H9 (cell line): ENCODE measurements around the gene TRIM22. TPM values are rescaled to one million over a fixed set of nuclear protein-coding genes. Genes with fewer than 3 reads are reported as not detected.

Experiments used
- DNase-seq: peaks from one replicate; pipeline ENCODE4 v3.0.0-alpha.2; 2017
- H2AFZ ChIP-seq: one replicate; pipeline ENCODE4 v1.6.1; 2013; ENCODE audit warnings: mild to moderate bottlenecking, low read length, control low read depth, moderate library complexity
- H2AK5ac ChIP-seq: 2 replicates; pipeline ENCODE4 v1.6.1; 2013; ENCODE audit warnings: low read length, control low read depth, mixed read lengths; ENCODE audit not compliant: insufficient read length
- H2BK120ac ChIP-seq: one replicate; pipeline ENCODE4 v1.6.1; 2013; ENCODE audit warnings: low read depth, mild to moderate bottlenecking, low read length, control low read depth, inconsistent platforms; ENCODE audit not compliant: poor library complexity, severe bottlenecking
- H2BK12ac ChIP-seq: 2 replicates; pipeline ENCODE4 v1.6.1; 2013; ENCODE audit warnings: low read length, control low read depth, mixed read lengths, low read depth; ENCODE audit not compliant: insufficient read length
- H2BK15ac ChIP-seq: 2 replicates; pipeline ENCODE4 v1.6.1; 2013; ENCODE audit warnings: low read depth, low read length, control low read depth
- H2BK20ac ChIP-seq: one replicate; pipeline ENCODE4 v1.6.1; 2013; ENCODE audit warnings: low read depth, mild to moderate bottlenecking, low read length, control low read depth, inconsistent platforms; ENCODE audit not compliant: poor library complexity, severe bottlenecking
- H2BK5ac ChIP-seq: 2 replicates; pipeline ENCODE4 v1.6.1; 2013; ENCODE audit warnings: low read length, control low read depth, mixed read lengths; ENCODE audit not compliant: insufficient read length
- H3K14ac ChIP-seq: 2 replicates; pipeline ENCODE4 v1.6.1; 2013; ENCODE audit warnings: low read length, control low read depth; ENCODE audit not compliant: insufficient read depth
- H3K18ac ChIP-seq: 2 replicates; pipeline ENCODE4 v1.6.1; 2013; ENCODE audit warnings: low read depth, mild to moderate bottlenecking, mixed read lengths, low read length, control low read depth; ENCODE audit not compliant: insufficient read length
- H3K23ac ChIP-seq: 2 replicates; pipeline ENCODE4 v1.6.1; 2013; ENCODE audit warnings: low read length, control low read depth, mixed read lengths, low read depth; ENCODE audit not compliant: insufficient read length
- H3K23me2 ChIP-seq: 2 replicates; pipeline ENCODE4 v1.6.1; 2013; ENCODE audit warnings: low read depth, mild to moderate bottlenecking, mixed read lengths, low read length, control low read depth; ENCODE audit not compliant: insufficient read length, poor library complexity, severe bottlenecking
- H3K27ac ChIP-seq: 2 replicates; pipeline ENCODE4 v1.5.1; 2013; ENCODE audit warnings: low read length, control low read depth, mixed read lengths, low read depth; ENCODE audit not compliant: insufficient read length
- H3K27me3 ChIP-seq: 2 replicates; pipeline ENCODE4 v1.6.1; 2013; ENCODE audit warnings: low read length, control low read depth, inconsistent platforms; ENCODE audit not compliant: insufficient read depth
- H3K4ac ChIP-seq: 2 replicates; pipeline ENCODE4 v1.6.1; 2013; ENCODE audit warnings: low read depth, mild to moderate bottlenecking, control low read depth, inconsistent platforms, low read length, moderate library complexity
- H3K4me1 ChIP-seq: 2 replicates; pipeline ENCODE4 v1.6.1; 2013; ENCODE audit warnings: low read length, control low read depth, inconsistent platforms; ENCODE audit not compliant: insufficient read depth
- H3K4me2 ChIP-seq: 2 replicates; pipeline ENCODE4 v1.6.1; 2013; ENCODE audit warnings: low read length, control low read depth, mixed read lengths; ENCODE audit not compliant: insufficient read length, insufficient read depth
- H3K56ac ChIP-seq: 2 replicates; pipeline ENCODE4 v1.6.1; 2013; ENCODE audit warnings: low read depth, mild to moderate bottlenecking, mixed read lengths, low read length, control low read depth; ENCODE audit not compliant: insufficient read length
- H3K79me1 ChIP-seq: 2 replicates; pipeline ENCODE4 v1.6.1; 2013; ENCODE audit warnings: low read depth, mild to moderate bottlenecking, moderate library complexity, low read length, control low read depth, inconsistent platforms; ENCODE audit not compliant: insufficient read depth, poor library complexity, severe bottlenecking
- H3K79me2 ChIP-seq: 2 replicates; pipeline ENCODE4 v1.6.1; 2013; ENCODE audit warnings: low read length, control low read depth, inconsistent platforms; ENCODE audit not compliant: insufficient read depth
- H3K9ac ChIP-seq: 2 replicates; pipeline ENCODE4 v1.6.1; 2013; ENCODE audit warnings: low read length, control low read depth, mixed read lengths; ENCODE audit not compliant: insufficient read length; ENCODE audit errors: extremely low read depth
- H3K9me3 ChIP-seq: one replicate; pipeline ENCODE4 v1.6.1; 2013; ENCODE audit warnings: low read depth, low read length, inconsistent platforms; ENCODE audit not compliant: control insufficient read depth
- H3T11ph ChIP-seq: one replicate; pipeline ENCODE4 v1.6.1; 2013; ENCODE audit warnings: mild to moderate bottlenecking, low read length, control low read depth, inconsistent platforms
- H4K20me1 ChIP-seq: one replicate; pipeline ENCODE4 v1.6.1; 2013; ENCODE audit not compliant: control insufficient read depth, insufficient read length, insufficient read depth
- H4K5ac ChIP-seq: 2 replicates; pipeline ENCODE4 v1.6.1; 2013; ENCODE audit warnings: low read depth, mild to moderate bottlenecking, mixed read lengths, low read length, control low read depth; ENCODE audit not compliant: insufficient read length
- H4K8ac ChIP-seq: replicated peaks from 2 replicates; pipeline ENCODE4 v1.6.1; 2013; ENCODE audit warnings: low read length, control low read depth, mixed read lengths, low read depth; ENCODE audit not compliant: insufficient read length
- H4K91ac ChIP-seq: 2 replicates; pipeline ENCODE4 v1.6.1; 2013; ENCODE audit warnings: low read depth, mild to moderate bottlenecking, moderate library complexity, mixed read lengths, low read length, control low read depth; ENCODE audit not compliant: insufficient read length
- H3K27ac Mint-ChIP-seq, 3 experiments: 2 replicates in 2 of 3; 3 replicates in 1 of 3; pipeline ENCODE4 v1.8.0; 2020 to 2021; ENCODE audit warnings: mixed read lengths in 3 of 3, mild to moderate bottlenecking in 1 of 3, moderate library complexity in 1 of 3
- H3K27me3 Mint-ChIP-seq: 2 replicates; pipeline ENCODE4 v1.8.0; 2021; ENCODE audit warnings: low read depth, mild to moderate bottlenecking, moderate library complexity, mixed read lengths
- H3K36me3 Mint-ChIP-seq, 3 experiments: 2 replicates in 2 of 3; 3 replicates in 1 of 3; pipeline ENCODE4 v1.8.0; 2020 to 2021; ENCODE audit warnings: low read depth in 3 of 3, mixed read lengths in 3 of 3; ENCODE audit not compliant: insufficient read depth in 1 of 3
- H3K4me1 Mint-ChIP-seq, 2 experiments: 2 replicates each; pipeline ENCODE4 v1.8.0; 2020; ENCODE audit warnings: mixed read lengths in 2 of 2
- H3K4me3 Mint-ChIP-seq, 2 experiments: 2 replicates in 1 of 2; 3 replicates in 1 of 2; pipeline ENCODE4 v1.8.0; 2020 to 2021; ENCODE audit warnings: mild to moderate bottlenecking in 2 of 2, mixed read lengths in 2 of 2, moderate library complexity in 1 of 2
- H3K9me3 Mint-ChIP-seq, 2 experiments: 2 replicates in 1 of 2; 3 replicates in 1 of 2; pipeline ENCODE4 v1.8.0; 2020; ENCODE audit warnings: mild to moderate bottlenecking in 2 of 2, mixed read lengths in 2 of 2, moderate library complexity in 1 of 2
- WGBS: extraction: QIAGEN DNeasy Blood & Tissue Kit; methylation state at CpG from one replicate; pipeline ENCODE4 v1.1.7; 2013; ENCODE audit warnings: missing lambda C conversion rate, low lambda C conversion rate, mixed read lengths; ENCODE audit not compliant: insufficient read length; ENCODE audit errors: extremely low coverage; 5-methylcytosine and 5-hydroxymethylcytosine counted together
- total RNA-seq: library from RNA; stranded (reverse); gene quantifications from 2 replicates; pipeline ENCODE4 v1.2.1, GENCODE V29; 2021
- TF ChIP-seq, protein P1 (sequence below): fragments of 200-600 bp; sonication (generic); conservative IDR thresholded peaks from 3 replicates; pipeline ENCODE4 v1.8.0; 2021; ENCODE audit warnings: antibody characterized with exemption, mild to moderate bottlenecking

The TRIM22 gene
- total RNA-seq, 1 experiment from 2014 or later = 78.6 TPM

DNA sequence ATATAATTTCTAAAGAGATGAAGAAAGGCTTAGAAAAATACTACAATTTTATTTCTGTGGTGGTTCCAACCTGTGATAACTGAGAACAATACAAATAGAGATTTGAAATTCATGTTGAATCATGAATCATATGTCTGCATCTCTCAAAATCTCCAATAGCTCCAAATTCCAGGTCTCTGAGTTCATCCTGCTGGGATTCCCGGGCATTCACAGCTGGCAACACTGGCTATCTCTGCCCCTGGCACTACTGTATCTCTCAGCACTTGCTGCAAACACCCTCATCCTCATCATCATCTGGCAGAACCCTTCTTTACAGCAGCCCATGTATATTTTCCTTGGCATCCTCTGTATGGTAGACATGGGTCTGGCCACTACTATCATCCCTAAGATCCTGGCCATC is 46.8 kb downstream of the TRIM22 start, which contains the start of gene OR56B1:
TSS of gene OR56B1 (plus strand) at position 53 of the 400 bp plus-strand sequence. CDS start at position 122, 69 bp downstream.
- WGBS = no CpG with 5 or more reads among the region's 1 CpG
- Mint-ChIP-seq H3K9me3 (no peaks in the 10 kb centered on the region), H3K4me3 (no peak within 1 kb of the TSS), H3K27ac (no peak within 1 kb of the TSS; a peak in 1 of 7 replicates), H3K4me1 (0 out of 4 replicates have a peak, but pooled peaks cover 0 to 2% of the 10 kb centered on the region in 2 experiments), H3K27me3 (no peaks in the 10 kb centered on the region), H3K36me3 (no peaks in the 10 kb centered on the region)
- H3K79me2 ChIP-seq = no peaks in the 10 kb centered on the region
- no peak within 1 kb of the TSS for H2AFZ ChIP-seq
- H3K18ac ChIP-seq = no peak within 1 kb of the TSS
- H3K14ac ChIP-seq = no peak within 1 kb of the TSS
- H3K27me3 ChIP-seq = no peaks in the 10 kb centered on the region
- no peak within 1 kb of the TSS for H3K4ac ChIP-seq
- H3K4me1 ChIP-seq = no peaks in the 10 kb centered on the region
- no peak within 1 kb of the TSS for H4K8ac ChIP-seq
- H3K23me2 ChIP-seq = no peaks in the 10 kb centered on the region
- no peak within 1 kb of the TSS for H3T11ph ChIP-seq
- H3K56ac ChIP-seq = no peak within 1 kb of the TSS
- H2BK12ac ChIP-seq = no peak within 1 kb of the TSS
- TF ChIP-seq, protein P1, sequence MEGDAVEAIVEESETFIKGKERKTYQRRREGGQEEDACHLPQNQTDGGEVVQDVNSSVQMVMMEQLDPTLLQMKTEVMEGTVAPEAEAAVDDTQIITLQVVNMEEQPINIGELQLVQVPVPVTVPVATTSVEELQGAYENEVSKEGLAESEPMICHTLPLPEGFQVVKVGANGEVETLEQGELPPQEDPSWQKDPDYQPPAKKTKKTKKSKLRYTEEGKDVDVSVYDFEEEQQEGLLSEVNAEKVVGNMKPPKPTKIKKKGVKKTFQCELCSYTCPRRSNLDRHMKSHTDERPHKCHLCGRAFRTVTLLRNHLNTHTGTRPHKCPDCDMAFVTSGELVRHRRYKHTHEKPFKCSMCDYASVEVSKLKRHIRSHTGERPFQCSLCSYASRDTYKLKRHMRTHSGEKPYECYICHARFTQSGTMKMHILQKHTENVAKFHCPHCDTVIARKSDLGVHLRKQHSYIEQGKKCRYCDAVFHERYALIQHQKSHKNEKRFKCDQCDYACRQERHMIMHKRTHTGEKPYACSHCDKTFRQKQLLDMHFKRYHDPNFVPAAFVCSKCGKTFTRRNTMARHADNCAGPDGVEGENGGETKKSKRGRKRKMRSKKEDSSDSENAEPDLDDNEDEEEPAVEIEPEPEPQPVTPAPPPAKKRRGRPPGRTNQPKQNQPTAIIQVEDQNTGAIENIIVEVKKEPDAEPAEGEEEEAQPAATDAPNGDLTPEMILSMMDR = no peak
- H3K4me2 ChIP-seq = no peak within 1 kb of the TSS
- no peak within 1 kb of the TSS for H4K5ac ChIP-seq
- H3K79me1 ChIP-seq = no peaks in the 10 kb centered on the region
- H4K20me1 ChIP-seq = no peaks in the 10 kb centered on the region
- H2BK120ac ChIP-seq = no peak within 1 kb of the TSS
- H2AK5ac ChIP-seq = no peak within 1 kb of the TSS
- no peaks in the 10 kb centered on the region for H3K9me3 ChIP-seq
- no peak for DNase-seq
- H3K27ac ChIP-seq = no peak within 1 kb of the TSS
- H2BK5ac ChIP-seq = no peak within 1 kb of the TSS
- H3K23ac ChIP-seq = no peak within 1 kb of the TSS
- H3K9ac ChIP-seq = no peak within 1 kb of the TSS
- H2BK20ac ChIP-seq = no peak within 1 kb of the TSS
- H2BK15ac ChIP-seq = no peak within 1 kb of the TSS
- H4K91ac ChIP-seq = no peak within 1 kb of the TSS
